ENCODE results near the gene ANO3. TPM values are rescaled to one million over a fixed set of nuclear protein-coding genes. Genes with fewer than 3 reads are reported as not detected.
A peak's percentile ranks its signal among the peaks of the same experiment; 100 is the strongest.

The ANO3 gene
- total and polyA plus RNA-seq, 8 donors, result 0.18 to 0.58 TPM; not detected in 6

- H3K4me3 ChIP-seq, result no peak overlapping the region
- DNase-seq, result peak in 1 of 2 donors; percentile 26
- H3K27ac ChIP-seq, result no peak overlapping the region
- no peak for TF ChIP-seq CTCF (IDR thresholded peaks at IDR 0.05)
- no peak for TF ChIP-seq POLR2AphosphoS5 (IDR thresholded peaks at IDR 0.05)
- TF ChIP-seq EP300 (IDR thresholded peaks at IDR 0.05), result no peak
- no peak for TF ChIP-seq POLR2A (IDR thresholded peaks at IDR 0.05)
- intact Hi-C loops (cut with DNase I; ENCODE audit: low total_unique reads), result no loop called here
- no peaks in the 10 kb centered on the region for H3K36me3 ChIP-seq
- no peaks in the 10 kb centered on the region for H3K9me3 ChIP-seq
- no peaks in the 10 kb centered on the region for H3K4me1 ChIP-seq
- 26 to 63% (median 38%) methylated on average over 4 of the region's 4 CpGs for WGBS, 5 donors
- no peaks in the 10 kb centered on the region for H3K27me3 ChIP-seq
Measured at GRCh38 chr11:26473216-26474194, 141.6 kb downstream of the ANO3 start.

GRCh38 chr11:26474401-26474800 is 142.5 kb downstream of the ANO3 start:
- H3K4me1 ChIP-seq, result no peaks in the 10 kb centered on the region

GRCh38 chr11:26477396-26477795 is 145.5 kb downstream of the ANO3 start:
- intact Hi-C loops (cut with DNase I; ENCODE audit: low total_unique reads), result no loop called here
- Histone ChIP-seq H3K4me3 (no peak overlapping the region), H3K27me3 (no peaks in the 10 kb centered on the region), H3K27ac (no peak overlapping the region), H3K9me3 (no peaks in the 10 kb centered on the region), H3K4me1 (no peaks in the 10 kb centered on the region), H3K36me3 (no peaks in the 10 kb centered on the region)
- no peak for TF ChIP-seq POLR2A (IDR thresholded peaks at IDR 0.05)
- TF ChIP-seq EP300 (IDR thresholded peaks at IDR 0.05), result no peak
- no peak for TF ChIP-seq CTCF (IDR thresholded peaks at IDR 0.05)
- TF ChIP-seq POLR2AphosphoS5 (IDR thresholded peaks at IDR 0.05), result no peak
- DNase-seq, result peak in 1 of 2 donors; percentile 3
- WGBS, 5 donors, result 24 to 57% (median 39%) methylated on average over 2 of the region's 2 CpGs

More at GRCh38 chr11:26474401-26474800, 142.5 kb downstream of the ANO3 start:
- TF ChIP-seq POLR2AphosphoS5 (IDR thresholded peaks at IDR 0.05) (no peak), EP300 (IDR thresholded peaks at IDR 0.05) (no peak), POLR2A (IDR thresholded peaks at IDR 0.05) (no peak), CTCF (IDR thresholded peaks at IDR 0.05) (no peak)
- no peaks in the 10 kb centered on the region for H3K27me3 ChIP-seq
- intact Hi-C loops (cut with DNase I; ENCODE audit: low total_unique reads), result no loop called here
- no peaks in the 10 kb centered on the region for H3K36me3 ChIP-seq
- no peak for DNase-seq
- no peaks in the 10 kb centered on the region for H3K9me3 ChIP-seq
- H3K27ac ChIP-seq, result no peak overlapping the region
- H3K4me3 ChIP-seq, result no peak overlapping the region
- WGBS, 5 donors, result 42 to 65% (median 52%) methylated on average over 2 of the region's 2 CpGs

GRCh38 chr11:26478710-26479109 is 146.8 kb downstream of the ANO3 start:
- Histone ChIP-seq H3K4me3 (no peak overlapping the region), H3K36me3 (no peaks in the 10 kb centered on the region), H3K4me1 (no peaks in the 10 kb centered on the region), H3K27me3 (no peaks in the 10 kb centered on the region), H3K9me3 (no peaks in the 10 kb centered on the region), H3K27ac (no peak overlapping the region)
- intact Hi-C loops (cut with DNase I; ENCODE audit: low total_unique reads), result no loop called here
- no peak for DNase-seq
- no peak for TF ChIP-seq POLR2A (IDR thresholded peaks at IDR 0.05)
- no peak for TF ChIP-seq POLR2AphosphoS5 (IDR thresholded peaks at IDR 0.05)
- TF ChIP-seq CTCF (IDR thresholded peaks at IDR 0.05), result no peak
- TF ChIP-seq EP300 (IDR thresholded peaks at IDR 0.05), result no peak
- WGBS, 5 donors, result 73 to 86% (median 81%) methylated on average over 2 of the region's 2 CpGs

Data from stomach (tissue), 9 donors.